HL-60 (cell line): ENCODE data around the gene RALY.

ENCODE experiments used
- CTCF ChIP-seq: IDR thresholded peaks from one replicate; pipeline ENCODE4 v1.5.1; 2011; ENCODE audit warnings: low read length, control low read depth, inconsistent platforms; ENCODE audit not compliant: insufficient read depth
- GABPA ChIP-seq: IDR thresholded peaks from 2 replicates; pipeline ENCODE4 v1.6.1; 2012; ENCODE audit warnings: low read depth
- POLR2AphosphoS5 ChIP-seq: IDR thresholded peaks from 2 replicates; pipeline ENCODE4 v1.6.1; 2012; ENCODE audit warnings: low read depth
- REST ChIP-seq: IDR thresholded peaks from 2 replicates; pipeline ENCODE4 v1.6.1; 2012; ENCODE audit warnings: low read depth; ENCODE audit not compliant: insufficient replicate concordance

- TF ChIP-seq POLR2AphosphoS5 = no peak
- TF ChIP-seq CTCF = no peak
- no peak for TF ChIP-seq REST
- no peak for TF ChIP-seq GABPA
These were observed 90.7 kb downstream of the RALY start for GRCh38 chr20:34084227-34084923.
